AG20443 (cell line): ENCODE measurements around the gene URB2.

Source experiments
- DNase-seq: peaks from one replicate; pipeline ENCODE4 v3.0.0; 2012; ENCODE audit warnings: low spot score, mixed read lengths

The URB2 gene

GRCh38 chr1:229645324-229645993, 19.4 kb downstream of the URB2 start:
- no peak for DNase-seq

DNA sequence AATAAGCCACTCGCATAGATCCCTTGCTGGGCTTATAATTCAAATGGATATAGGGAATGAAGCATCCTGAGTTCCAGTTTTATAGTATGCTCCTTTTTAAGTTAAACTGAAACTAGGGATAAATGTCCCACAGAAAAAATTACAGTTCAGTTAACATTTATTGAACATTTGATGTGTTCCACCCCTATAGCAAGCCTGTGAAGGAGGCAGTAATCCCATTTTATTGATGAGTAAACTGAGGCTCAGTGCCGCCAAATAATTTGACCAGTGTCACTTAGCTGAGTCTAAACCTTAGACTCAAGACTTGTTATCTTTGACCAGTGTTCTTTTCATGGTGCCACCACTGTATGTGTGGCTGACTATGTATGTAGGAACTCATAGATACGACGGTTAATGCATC, 22.4 kb downstream of the URB2 start:
- DNase-seq = no peak

GRCh38 chr1:229650045-229650444, 24.0 kb downstream of the URB2 start:
- DNase-seq = no peak

GRCh38 chr1:229651546-229651945, 25.5 kb downstream of the URB2 start:
- no peak for DNase-seq

- no peak for DNase-seq
These were observed 27.4 kb downstream of the URB2 start for GRCh38 chr1:229653420-229653819.

- no peak for DNase-seq
These were observed 29.7 kb downstream of the URB2 start for GRCh38 chr1:229655781-229656180.

GRCh38 chr1:229657993-229658755, 32.1 kb downstream of the URB2 start:
- no peak for DNase-seq

DNA sequence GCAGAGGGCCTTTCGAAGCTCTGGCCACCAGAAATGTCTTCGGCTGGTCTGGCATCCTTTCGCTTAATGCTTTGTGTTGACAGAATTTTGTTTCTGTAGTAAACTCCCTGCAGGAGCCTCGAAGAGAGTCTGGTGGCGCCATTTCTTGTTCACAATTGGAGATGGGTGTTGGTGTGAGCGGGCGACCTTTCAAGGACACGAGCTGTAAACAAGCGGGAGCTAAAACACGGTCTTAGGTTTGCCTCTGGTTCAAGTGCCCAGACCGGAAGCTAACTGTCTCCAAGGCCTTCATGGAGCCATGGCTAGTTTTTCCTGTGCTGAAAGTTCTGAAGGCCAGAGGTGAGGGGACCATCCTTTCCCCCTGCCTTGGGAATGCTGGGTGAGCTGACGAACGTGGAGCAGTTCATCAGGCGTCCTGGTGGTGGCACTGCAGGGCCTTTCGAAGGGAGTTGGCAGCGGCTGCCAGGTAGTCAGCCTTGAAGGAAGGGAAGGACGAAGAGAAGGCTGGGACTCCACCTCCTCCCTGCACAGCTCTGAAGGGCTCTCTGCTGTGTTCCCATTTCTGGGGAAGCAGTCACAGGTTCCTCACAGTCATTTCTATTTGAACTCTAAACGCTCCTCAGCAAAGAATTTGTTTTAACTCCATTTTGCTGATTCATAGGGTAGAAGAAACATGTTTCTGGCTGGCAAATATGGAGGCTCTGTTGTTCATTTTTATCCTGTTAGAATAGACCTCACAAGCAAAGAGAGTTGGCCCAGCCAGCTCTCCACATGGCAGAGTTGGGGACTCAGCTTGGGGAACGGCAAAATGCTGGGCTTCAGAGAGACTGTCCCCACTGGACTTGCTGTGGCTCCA, 35.2 kb downstream of the URB2 start:
- peak; percentile 94 for DNase-seq

- DNase-seq = no peak
These were observed 35.9 kb downstream of the URB2 start for GRCh38 chr1:229661897-229662296.

DNA sequence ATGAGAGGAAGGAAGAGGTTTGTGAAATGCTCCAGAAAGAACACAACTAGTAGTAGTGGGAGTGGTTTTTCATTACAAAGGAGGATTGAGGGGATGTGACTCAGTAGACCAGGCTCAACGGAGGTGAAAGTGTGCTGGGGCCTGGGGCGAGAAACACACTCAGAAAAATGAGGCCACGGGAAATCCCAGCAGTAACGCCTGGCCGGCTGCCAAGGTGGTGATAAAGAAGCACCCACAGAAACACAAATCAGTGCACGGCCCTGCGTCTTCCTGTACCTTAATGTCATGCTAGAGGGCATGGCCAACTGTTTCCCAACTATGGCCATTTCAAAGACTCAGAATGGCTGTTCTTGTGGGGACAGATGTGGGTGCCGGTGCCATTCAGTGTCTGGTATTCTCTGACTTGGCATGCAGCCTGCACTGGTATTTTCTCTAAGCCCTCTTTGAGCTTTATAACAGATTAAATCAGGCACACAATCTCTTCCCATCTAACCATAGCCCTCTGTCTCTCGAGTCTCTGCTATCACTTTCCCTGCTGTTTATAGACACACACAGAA, 38.2 kb downstream of the URB2 start:
- no peak for DNase-seq

DNA sequence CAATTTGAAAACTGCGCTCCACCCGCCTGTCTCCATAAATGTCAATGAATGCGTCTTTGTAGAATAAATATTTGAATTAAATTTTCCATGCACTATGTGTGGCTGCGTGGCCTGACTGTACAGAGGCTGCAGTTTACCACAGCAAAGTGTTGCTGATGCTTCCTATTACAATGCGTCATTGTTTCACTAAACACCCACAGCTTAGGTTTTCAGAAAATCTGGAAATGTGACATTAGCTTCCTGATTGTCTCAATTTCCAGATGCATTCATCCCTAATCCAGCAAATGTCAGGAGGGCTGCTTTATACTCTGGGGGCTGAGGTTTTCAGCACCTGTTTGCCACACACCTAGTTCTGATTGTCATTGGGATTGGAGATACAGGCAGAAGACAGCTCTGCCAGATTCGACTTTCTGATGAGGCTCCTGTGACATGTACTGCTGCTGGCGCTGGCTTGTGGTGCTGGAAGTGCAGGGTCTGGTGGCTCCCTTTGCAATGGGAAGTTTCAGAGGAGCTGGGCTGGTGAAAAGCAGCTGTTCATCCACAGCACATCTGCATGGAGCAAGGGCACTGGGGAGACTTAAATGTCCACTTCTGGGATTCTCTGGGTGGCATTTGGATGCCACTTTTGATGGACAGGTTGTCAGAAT, 40.0 kb downstream of the URB2 start:
- no peak for DNase-seq

- DNase-seq = no peak
These were observed 40.5 kb downstream of the URB2 start for GRCh38 chr1:229666585-229666984.

DNA sequence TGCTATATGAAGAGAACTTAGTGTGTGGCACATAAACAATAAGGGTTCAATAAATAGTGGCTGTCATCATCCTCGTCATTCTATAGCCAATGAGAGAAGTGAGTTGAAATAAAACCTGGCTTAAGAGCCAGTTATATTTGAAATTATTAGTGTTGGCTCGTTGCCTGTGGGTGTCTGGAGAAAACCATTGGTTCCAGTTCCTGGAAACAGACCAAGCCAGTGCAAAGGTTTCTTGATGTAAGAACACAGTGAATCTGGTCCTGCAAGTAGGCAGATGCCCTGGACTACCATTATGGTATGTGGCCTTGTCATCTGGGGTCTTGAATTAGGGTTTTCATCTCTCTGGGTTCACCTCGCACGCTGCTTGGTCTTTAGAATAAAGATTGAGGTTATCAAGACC, 43.3 kb downstream of the URB2 start:
- DNase-seq = no peak

GRCh38 chr1:229671310-229671709, 45.3 kb downstream of the URB2 start:
- DNase-seq = no peak

DNA sequence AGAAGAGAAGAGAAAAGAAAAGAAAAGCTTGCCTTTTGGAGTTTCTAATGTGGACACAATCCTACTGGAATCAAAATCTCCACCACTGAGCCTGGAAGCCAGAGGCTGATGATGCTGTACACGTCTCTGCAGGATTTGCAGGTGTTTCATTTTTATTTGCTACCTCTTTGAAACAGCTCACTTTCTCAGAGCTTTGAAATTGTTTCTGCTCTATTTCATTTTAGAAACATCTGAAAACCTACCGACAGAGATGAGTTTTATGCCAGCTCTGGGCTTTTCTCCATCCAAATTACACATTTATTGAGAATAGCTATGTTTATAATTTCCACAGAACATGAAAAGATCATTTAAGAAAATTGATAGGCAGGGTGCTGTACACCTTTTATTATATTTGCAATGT, 46.2 kb downstream of the URB2 start:
- no peak for DNase-seq

DNA sequence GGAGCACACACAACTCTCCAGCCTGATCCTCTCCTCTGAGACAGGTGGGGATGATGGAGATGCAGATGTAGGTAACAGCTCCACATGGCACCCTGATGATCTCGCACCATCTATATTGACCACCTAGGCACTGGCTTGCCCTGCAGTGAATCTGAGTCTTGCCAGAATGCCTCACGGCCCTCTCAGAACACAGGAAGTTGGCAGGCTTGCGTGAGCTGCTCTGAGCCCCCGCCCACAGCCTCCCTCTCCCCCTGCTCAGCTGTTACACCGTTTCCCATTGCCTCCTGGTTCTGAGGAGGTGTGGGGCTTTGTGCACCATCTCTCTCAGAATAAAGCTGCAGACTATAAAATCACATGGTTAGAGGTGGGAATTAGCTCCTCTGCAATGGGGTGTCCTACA, 48.0 kb downstream of the URB2 start:
- no peak for DNase-seq

- no peak for DNase-seq
These were observed 49.3 kb downstream of the URB2 start for GRCh38 chr1:229675396-229675795.

GRCh38 chr1:229685149-229685548, 59.1 kb downstream of the URB2 start:
- DNase-seq = no peak

- DNase-seq = no peak
These were observed 63.2 kb downstream of the URB2 start for GRCh38 chr1:229689273-229689672.

DNA sequence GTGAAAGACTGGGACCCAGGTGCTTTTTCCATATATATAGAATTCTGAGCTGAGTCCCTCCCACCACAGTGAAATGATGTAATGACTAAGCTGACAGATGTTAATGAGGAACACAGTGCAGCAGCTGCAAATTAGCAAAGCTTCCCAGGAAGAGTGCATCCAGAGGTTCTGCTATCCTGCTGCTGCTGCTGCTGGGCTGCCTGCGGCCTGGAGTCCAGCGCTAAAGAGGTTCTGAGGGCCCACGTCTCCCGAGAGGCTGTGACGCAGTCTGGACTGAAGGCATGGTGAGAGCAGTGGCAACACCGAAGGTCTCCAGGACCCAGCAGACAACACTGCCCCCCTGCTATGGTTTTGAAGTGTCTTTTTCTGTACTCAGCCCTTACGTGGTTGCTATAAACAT, 63.9 kb downstream of the URB2 start:
- DNase-seq = no peak

DNA sequence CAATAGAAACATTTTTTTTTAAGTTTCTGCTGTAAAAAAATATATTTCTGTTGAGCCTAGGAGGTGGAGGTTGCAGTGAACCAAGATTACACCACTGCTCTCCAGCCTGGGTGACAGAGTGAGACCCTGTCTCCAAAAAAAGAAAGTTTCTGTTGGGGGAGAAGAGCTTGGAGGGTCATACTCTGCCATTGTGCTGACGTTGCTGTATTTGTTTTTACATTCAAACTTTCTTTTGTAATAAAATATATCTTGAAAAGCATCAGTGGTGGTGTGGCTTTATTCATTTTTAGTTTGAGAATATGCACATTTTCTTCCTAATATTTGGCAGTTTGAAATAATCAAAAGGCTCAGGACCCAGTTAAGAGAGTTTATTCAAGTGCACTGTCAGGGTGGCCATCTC, 64.6 kb downstream of the URB2 start:
- DNase-seq = no peak

- DNase-seq = no peak
These were observed 65.3 kb downstream of the URB2 start for GRCh38 chr1:229691362-229691761.
